ENCODE results near the gene OPCML.

OPCML gene

GRCh38 chr11:132639986-132640385, 892.3 kb downstream of the OPCML start:
- no peak for DNase-seq

GRCh38 chr11:132639403-132639802, 892.9 kb downstream of the OPCML start:
- DNase-seq = no peak

GRCh38 chr11:132638423-132638822, 893.9 kb downstream of the OPCML start:
- DNase-seq = no peak

GRCh38 chr11:132636523-132636922, 895.8 kb downstream of the OPCML start:
- DNase-seq = no peak

GRCh38 chr11:132632641-132633124, 899.6 kb downstream of the OPCML start:
- no peak for DNase-seq

- DNase-seq = no peak
Observed at GRCh38 chr11:132631989-132632388, 900.3 kb downstream of the OPCML start.

GRCh38 chr11:132627981-132628380, 904.3 kb downstream of the OPCML start:
- DNase-seq = no peak

GRCh38 chr11:132626446-132626845, 905.9 kb downstream of the OPCML start:
- no peak for DNase-seq

- no peak for DNase-seq
Observed at GRCh38 chr11:132623511-132623910, 908.8 kb downstream of the OPCML start.

- no peak for DNase-seq
Observed at GRCh38 chr11:132621976-132622580, 910.2 kb downstream of the OPCML start.

- DNase-seq = no peak
Observed at GRCh38 chr11:132620423-132620822, 911.9 kb downstream of the OPCML start.

GRCh38 chr11:132610791-132611190, 921.5 kb downstream of the OPCML start:
- no peak for DNase-seq

GRCh38 chr11:132610216-132610615, 922.1 kb downstream of the OPCML start:
- DNase-seq = no peak

- DNase-seq = no peak
Observed at GRCh38 chr11:132607575-132607974, 924.7 kb downstream of the OPCML start.

GRCh38 chr11:132605825-132606570, 926.3 kb downstream of the OPCML start:
- DNase-seq = peak; percentile 67

- DNase-seq = no peak
Observed at GRCh38 chr11:132604431-132604830, 927.9 kb downstream of the OPCML start.

- DNase-seq = no peak
Observed at GRCh38 chr11:132601875-132602274, 930.4 kb downstream of the OPCML start.

- no peak for DNase-seq
Observed at GRCh38 chr11:132595711-132596134, 936.6 kb downstream of the OPCML start.

GRCh38 chr11:132595246-132595645, 937.1 kb downstream of the OPCML start:
- no peak for DNase-seq

- DNase-seq = no peak
Observed at GRCh38 chr11:132590986-132591385, 941.3 kb downstream of the OPCML start.

GRCh38 chr11:132590554-132590953, 941.7 kb downstream of the OPCML start:
- DNase-seq = no peak

- DNase-seq = no peak
Observed at GRCh38 chr11:132589791-132590190, 942.5 kb downstream of the OPCML start.

GRCh38 chr11:132588366-132588765, 943.9 kb downstream of the OPCML start:
- no peak for DNase-seq

GRCh38 chr11:132587716-132588115, 944.6 kb downstream of the OPCML start:
- no peak for DNase-seq

- DNase-seq = no peak
Observed at GRCh38 chr11:132586801-132587200, 945.5 kb downstream of the OPCML start.
